ENCODE data around the gene BRPF1.

BRPF1 gene

GRCh38 chr3:9791790-9792404 is 60.4 kb downstream of the BRPF1 start:
- DNase-seq = no peak

GRCh38 chr3:9792405-9793160 is 61.0 kb downstream of the BRPF1 start, which contains the start of the genes ARPC4 and TADA3:
Gene ARPC4 (plus strand): TSS chr3:9793082. CDS start chr3:9793122, 40 bp downstream.
Gene TADA3 (minus strand): TSS chr3:9792473. CDS start chr3:9791466, 1,007 bp downstream.
- DNase-seq = peak; percentile 76

- DNase-seq = no peak
These were observed 61.7 kb downstream of the BRPF1 start for GRCh38 chr3:9793161-9793781.

GRCh38 chr3:9794400-9794799 is 62.9 kb downstream of the BRPF1 start:
- DNase-seq = no peak

GRCh38 chr3:9795207-9795606 is 63.7 kb downstream of the BRPF1 start:
- DNase-seq = no peak

GRCh38 chr3:9797196-9797945 is 65.8 kb downstream of the BRPF1 start:
- no peak for DNase-seq

Measured in NCI-H748 treated with DMSO at 0.1 percent for 48 hours (cell line).